WI38 (cell line): ENCODE results near the gene SEPTIN1.
A peak's percentile ranks its signal among the peaks of the same experiment; 100 is the strongest.

Experiments
- H3K4me3 ChIP-seq: 2 replicates; pipeline ENCODE4 v1.5.1; 2011; ENCODE audit warnings: low read depth, mild to moderate bottlenecking, control low read depth, low read length
- CTCF ChIP-seq: IDR thresholded peaks from 2 replicates; pipeline ENCODE4 v1.5.1; 2012; ENCODE audit warnings: low read depth, mild to moderate bottlenecking, control low read depth, low read length

SEPTIN1 gene

GRCh38 chr16:30418350-30419181, 36.2 kb upstream of the SEPTIN1 start:
- peak overlapping the region; percentile 58 for H3K4me3 ChIP-seq
- no peak for TF ChIP-seq CTCF

- H3K4me3 ChIP-seq: peak overlapping the region; percentile 58
- no peak for TF ChIP-seq CTCF
Observed at GRCh38 chr16:30417529-30418349, 35.4 kb upstream of the SEPTIN1 start.

- H3K4me3 ChIP-seq: peak overlapping the region; percentile 58
- no peak for TF ChIP-seq CTCF
Observed at GRCh38 chr16:30416624-30417528, 34.5 kb upstream of the SEPTIN1 start.

- H3K4me3 ChIP-seq: no peak overlapping the region
- no peak for TF ChIP-seq CTCF
Observed at GRCh38 chr16:30416047-30416603, 33.8 kb upstream of the SEPTIN1 start.

GRCh38 chr16:30414159-30414558, 31.8 kb upstream of the SEPTIN1 start:
- no peak overlapping the region for H3K4me3 ChIP-seq
- no peak for TF ChIP-seq CTCF

- TF ChIP-seq CTCF: no peak
- H3K4me3 ChIP-seq: no peak overlapping the region
Observed at GRCh38 chr16:30413112-30413806, 30.9 kb upstream of the SEPTIN1 start.
